GM12878 (cell line): ENCODE data around the gene RSRC1. TPM values are rescaled to one million over a fixed set of nuclear protein-coding genes. Genes with fewer than 3 reads are reported as not detected.

Experiments
- ATAC-seq: fragments of 200-7000 bp; cut with Tn5 transposase; 3 replicates; pipeline ENCODE4 v1.9.1; 2020; ENCODE audit warnings: mild to moderate bottlenecking, moderate library complexity
- BruUV-seq: library from RNA; stranded (reverse); fragments of 400-500 nt; replicated peaks from 2 replicates; lab custom pipeline; 2021; lab: Mats Ljungman, UMichigan
- CTCF ChIA-PET: fragments of 300-600 bp; sonication (Branson Sonifier 250); formaldehyde crosslinking; extraction: SDS; loops from one replicate; lab custom pipeline; 2021; ENCODE audit warnings: inconsistent platforms; lab: Yijun Ruan, JAX
- POLR2A ChIA-PET: fragments of 350-600 bp; formaldehyde crosslinking; extraction: SDS; loops from one replicate; lab custom pipeline; 2021; ENCODE audit warnings: inconsistent platforms; lab: Charles Lee
- RAD21 ChIA-PET: fragments of 300-600 bp; sonication (Branson Sonifier 250); formaldehyde crosslinking; loops from one replicate; lab custom pipeline; 2023; ENCODE audit warnings: antibody characterized with exemption; ENCODE audit not compliant: unreplicated experiment; lab: Charles Lee
- SMC1A ChIA-PET: fragments of 300-600 bp; sonication (Branson Sonifier 250); formaldehyde crosslinking; loops from one replicate; lab custom pipeline; 2023; ENCODE audit not compliant: unreplicated experiment, uncharacterized antibody; lab: Charles Lee
- DNase-seq: peaks from one replicate; pipeline ENCODE4 v3.0.0-alpha.2; 2011; ENCODE audit warnings: low read depth, low spot score
- FAIRE-seq: peaks from 3 replicates; lab custom pipeline; 2011; peaks lifted over from hg19 to GRCh38; lab: Jason Lieb, UNC
- H2AFZ ChIP-seq: 2 replicates; pipeline ENCODE4 v1.6.0; 2011; ENCODE audit warnings: low read depth, low read length, control low read depth; ENCODE audit not compliant: control insufficient read depth
- H3K27ac ChIP-seq: 2 replicates; pipeline ENCODE4 v1.5.1; 2011; ENCODE audit warnings: control low read depth; ENCODE audit not compliant: control insufficient read depth, insufficient read depth
- H3K27me3 ChIP-seq, 2 experiments: replicated peaks in 1 of 2; 2 replicates each; pipeline versions ENCODE4 v1.6.0 to v1.6.1; 2011; ENCODE audit warnings: low read length in 1 of 2; ENCODE audit not compliant: control insufficient read depth in 2 of 2, insufficient read depth in 2 of 2
- H3K36me3 ChIP-seq, 2 experiments: 2 replicates each; pipeline ENCODE4 v1.5.1; 2011; ENCODE audit warnings: low read length in 1 of 2; ENCODE audit not compliant: control insufficient read depth in 2 of 2, insufficient read depth in 2 of 2
- H3K4me1 ChIP-seq: 2 replicates; pipeline ENCODE4 v1.6.1; 2011; ENCODE audit warnings: mild to moderate bottlenecking, low read length, moderate library complexity, mixed read lengths; ENCODE audit not compliant: control insufficient read depth, insufficient read depth
- H3K4me2 ChIP-seq: 2 replicates; pipeline ENCODE4 v1.6.0; 2011; ENCODE audit warnings: control low read depth; ENCODE audit not compliant: control insufficient read depth, insufficient read depth
- H3K4me3 ChIP-seq: fragments of 200-600 bp; sonication (generic); 2 replicates; pipeline ENCODE4 v1.5.1; 2016
- H3K79me2 ChIP-seq: 2 replicates; pipeline ENCODE4 v1.6.0; 2011; ENCODE audit warnings: low read length; ENCODE audit not compliant: control insufficient read depth, insufficient read depth
- H3K9ac ChIP-seq: 2 replicates; pipeline ENCODE4 v1.8.0; 2011; ENCODE audit warnings: low read length, control low read depth, mixed read lengths; ENCODE audit not compliant: control insufficient read depth, insufficient read depth
- H3K9me3 ChIP-seq: replicated peaks from 3 replicates; pipeline ENCODE4 v1.5.1; 2011; ENCODE audit warnings: mild to moderate bottlenecking, low read length; ENCODE audit not compliant: control insufficient read depth, insufficient read depth
- H4K20me1 ChIP-seq: 2 replicates; pipeline ENCODE4 v1.6.0; 2011; ENCODE audit not compliant: control insufficient read depth, insufficient read depth
- CHD4 ChIP-seq: fragments of 200-600 bp; sonication (generic); IDR thresholded peaks from 2 replicates; pipeline ENCODE4 v1.6.1; 2016; ENCODE audit warnings: mild to moderate bottlenecking
- EZH2 ChIP-seq: IDR thresholded peaks from 2 replicates; pipeline ENCODE4 v1.6.1; 2012; ENCODE audit warnings: low read depth, mild to moderate bottlenecking, control low read depth, inconsistent platforms, low read length, borderline replicate concordance; ENCODE audit not compliant: control insufficient read depth
- NR2C2 ChIP-seq: IDR thresholded peaks from 2 replicates; pipeline ENCODE4 v1.6.1; 2011; ENCODE audit warnings: borderline replicate concordance, low read depth; ENCODE audit not compliant: control insufficient read depth, insufficient read length
- PML ChIP-seq: IDR thresholded peaks from 2 replicates; pipeline ENCODE4 v1.6.1; 2012; ENCODE audit warnings: low read length, inconsistent platforms
- RAD21 ChIP-seq: IDR thresholded peaks from 2 replicates; pipeline ENCODE4 v1.6.1; 2011; ENCODE audit warnings: mild to moderate bottlenecking, low read depth, low read length, moderate library complexity; ENCODE audit not compliant: insufficient read depth
- RAD51 ChIP-seq: fragments of 450-650 bp; IDR thresholded peaks from 2 replicates; pipeline ENCODE4 v1.6.1; 2016; ENCODE audit warnings: moderate library complexity, mild to moderate bottlenecking, inconsistent platforms
- RELA ChIP-seq: fragments of 450-650 bp; IDR thresholded peaks from 2 replicates; pipeline ENCODE4 v1.8.0; 2014; ENCODE audit warnings: borderline replicate concordance; ENCODE audit not compliant: partially characterized antibody
- SP1 ChIP-seq: IDR thresholded peaks from one replicate; pipeline ENCODE4 v1.6.1; 2011; ENCODE audit warnings: low read depth, low read length
- SPI1 ChIP-seq: IDR thresholded peaks from 2 replicates; pipeline ENCODE4 v1.6.1; 2011; ENCODE audit warnings: low read depth, mild to moderate bottlenecking, low read length, moderate library complexity, borderline replicate concordance; ENCODE audit not compliant: insufficient read depth
- TCF12 ChIP-seq: IDR thresholded peaks from 2 replicates; pipeline ENCODE4 v1.6.1; 2011; ENCODE audit warnings: low read depth, mild to moderate bottlenecking, low read length
- ZNF24 ChIP-seq: fragments of 450-650 bp; IDR thresholded peaks from 2 replicates; pipeline ENCODE4 v1.6.1; 2017; ENCODE audit warnings: antibody characterized with exemption, mild to moderate bottlenecking
- WGBS: methylation state at CpG from one replicate; pipeline ENCODE4 v1.1.6; 2016; ENCODE audit warnings: low lambda C conversion rate; ENCODE audit not compliant: insufficient replicate concordance, insufficient coverage; ENCODE audit errors: missing lambda C conversion rate; 5-methylcytosine and 5-hydroxymethylcytosine counted together
- in situ Hi-C: fragments of 300-500 bp; cut with MboI; formaldehyde crosslinking; loops from 9 replicates; pipeline ENCODE4 v1.14.3; 2018; ENCODE audit warnings: mixed read lengths
- intact Hi-C: fragments of 100-400 bp; cut with micrococcal nuclease; formaldehyde crosslinking; loops from one replicate; pipeline ENCODE4 v1.14.2; 2022; ENCODE audit not compliant: unreplicated experiment
- polyA plus RNA-seq, 11 experiments: library from polyadenylated mRNA; depleted of rRNA in 4 of 11; unstranded in 6 of 11; stranded (reverse) in 5 of 11; fragments of >200 nt; fragmentation: Nextera tagmentation in 4 of 11; fragmentation: Illumina TruSeq in 1 of 11; extraction: Ambion mirVana in 4 of 11; extraction: Trizol in 1 of 11; gene quantifications; 1 replicate in 1 of 11; 2 replicates in 10 of 11; pipeline versions ENCODE4 v1.2.1 to v1.2.3, GENCODE V29; 2011 to 2016; ENCODE audit warnings: inconsistent platforms in 2 of 11, missing spikeins in 2 of 11, low read depth in 1 of 11
- total RNA-seq, 4 experiments: library from RNA; depleted of rRNA in 3 of 4; stranded (reverse); fragments of >200 nt in 3 of 4; fragmentation: Illumina TruSeq in 1 of 4; extraction: Trizol in 1 of 4; gene quantifications; 2 replicates each; pipeline versions ENCODE4 v1.2.1 to v1.2.3, GENCODE V29; 2013 to 2021
- TF ChIP-seq, protein P1 (sequence below): fragments of 450-650 bp; IDR thresholded peaks from 2 replicates; pipeline ENCODE4 v1.6.1; 2017; ENCODE audit warnings: antibody characterized with exemption, mild to moderate bottlenecking, moderate library complexity
- TF ChIP-seq, protein P2 (sequence below): IDR thresholded peaks from 2 replicates; pipeline ENCODE4 v1.6.1; 2011; ENCODE audit warnings: low read depth, mild to moderate bottlenecking, low read length, moderate library complexity, borderline replicate concordance; ENCODE audit errors: extremely low read depth

Gene RSRC1
- total and polyA plus RNA-seq, 10 of the 15 experiments (the other 5 are each of a cell fraction or from before 2014, with no cell fraction given): 16.4 to 85.9 (median 42.0) TPM

DNA sequence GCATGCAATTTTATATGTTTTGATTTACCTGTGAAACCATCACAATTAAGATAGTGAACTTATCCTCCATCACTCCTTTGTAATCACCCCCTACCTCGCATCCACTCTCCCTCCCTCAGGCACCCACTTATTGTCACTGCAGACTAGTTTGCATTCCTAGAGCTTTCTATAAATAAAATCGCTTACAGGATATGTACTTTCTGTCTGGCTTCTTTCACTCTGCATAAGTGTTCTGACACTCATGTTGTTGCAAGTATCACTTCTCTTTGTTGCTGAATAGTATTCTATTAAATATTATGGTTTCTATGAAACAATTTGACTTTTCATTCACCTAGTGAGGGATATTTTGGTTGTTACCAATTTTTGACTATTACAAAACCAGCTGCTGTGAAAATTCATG, 139.3 kb downstream of the RSRC1 start:
- in situ Hi-C loops (no loop called here), intact Hi-C loops (no loop called here)
- H3K36me3 ChIP-seq: no peaks in the 10 kb centered on the region
- peaks cover 5% of the 10 kb centered on the region; the same call in 1 of the 2 replicates for H3K4me1 ChIP-seq
- peak; percentile 54 for ATAC-seq
- H3K9ac ChIP-seq: no peak overlapping the region
- no peaks in the 10 kb centered on the region; the same call in 1 of the 3 replicates for H3K9me3 ChIP-seq
- WGBS: 23% methylated on average over 2 of the region's 2 CpGs
- 0 out of 2 replicates have a peak overlapping the region, but pooled peaks have one; percentile 9 for H3K4me2 ChIP-seq
- no peaks in the 10 kb centered on the region for H3K27me3 ChIP-seq
- no peak for FAIRE-seq
- no TSS peak for BruUV-seq
- no peaks in the 10 kb centered on the region for H3K79me2 ChIP-seq
- H3K4me3 ChIP-seq: no peak overlapping the region
- ChIA-PET RAD21 (no interaction called here), SMC1A (no interaction called here), CTCF (interaction anchor here (1.1 kb wide), 1 partner anchor 31 kb away, joined by 3 read pairs; no protein-coding TSS in a partner anchor), POLR2A (no interaction called here)
- no peaks in the 10 kb centered on the region for H4K20me1 ChIP-seq
- H3K27ac ChIP-seq: no peak overlapping the region
- TF ChIP-seq RELA (no peak), CHD4 (no peak), SP1 (no peak), EZH2 (no peak), NR2C2 (no peak), RAD21 (no peak)
- no peak for DNase-seq
- H2AFZ ChIP-seq: no peak overlapping the region

DNA sequence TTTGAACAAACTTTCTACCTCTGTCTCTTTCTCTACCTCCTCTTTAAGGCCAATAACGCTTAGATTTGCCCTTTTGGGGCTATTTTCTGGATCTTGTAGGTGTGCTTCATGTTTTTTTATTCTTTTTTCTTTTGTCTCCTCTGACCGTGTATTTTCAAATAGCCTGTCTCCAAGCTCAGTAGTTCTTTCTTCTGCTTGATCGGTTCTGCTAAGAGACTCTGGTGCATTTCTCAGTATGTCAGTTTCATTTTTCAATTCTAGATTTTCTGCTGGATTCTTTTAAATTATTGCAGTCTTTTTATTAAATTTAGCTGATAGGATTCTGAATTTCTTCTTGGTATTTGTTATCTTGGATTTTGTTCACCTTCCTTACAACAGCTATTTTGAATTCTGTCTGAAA, 148.7 kb downstream of the RSRC1 start:
- Histone ChIP-seq H3K79me2 (no peaks in the 10 kb centered on the region), H3K4me1 (no peaks in the 10 kb centered on the region), H3K27me3 (no peaks in the 10 kb centered on the region), H3K36me3 (no peaks in the 10 kb centered on the region; a peak in 1 of 4 replicates), H3K27ac (no peak overlapping the region), H3K9ac (no peak overlapping the region), H2AFZ (no peak overlapping the region), H4K20me1 (no peaks in the 10 kb centered on the region), H3K4me2 (no peak overlapping the region), H3K4me3 (no peak overlapping the region), H3K9me3 (no peaks in the 10 kb centered on the region; the same call in none of the 3 replicates)
- FAIRE-seq (no peak), DNase-seq (no peak), ATAC-seq (no peak)
- ChIA-PET SMC1A (no interaction called here), POLR2A (no interaction called here), CTCF (interaction anchor here (1.2 kb wide), 1 partner anchor 21 kb away, joined by 3 read pairs; no protein-coding TSS in a partner anchor), RAD21 (no interaction called here)
- in situ Hi-C loops: no loop called here
- WGBS: 35% methylated on average over 3 of the region's 3 CpGs
- intact Hi-C loops: no loop called here
- no TSS peak for BruUV-seq
- no peak for TF ChIP-seq PML
- no peak for TF ChIP-seq ZNF24
- TF ChIP-seq, protein P1, sequence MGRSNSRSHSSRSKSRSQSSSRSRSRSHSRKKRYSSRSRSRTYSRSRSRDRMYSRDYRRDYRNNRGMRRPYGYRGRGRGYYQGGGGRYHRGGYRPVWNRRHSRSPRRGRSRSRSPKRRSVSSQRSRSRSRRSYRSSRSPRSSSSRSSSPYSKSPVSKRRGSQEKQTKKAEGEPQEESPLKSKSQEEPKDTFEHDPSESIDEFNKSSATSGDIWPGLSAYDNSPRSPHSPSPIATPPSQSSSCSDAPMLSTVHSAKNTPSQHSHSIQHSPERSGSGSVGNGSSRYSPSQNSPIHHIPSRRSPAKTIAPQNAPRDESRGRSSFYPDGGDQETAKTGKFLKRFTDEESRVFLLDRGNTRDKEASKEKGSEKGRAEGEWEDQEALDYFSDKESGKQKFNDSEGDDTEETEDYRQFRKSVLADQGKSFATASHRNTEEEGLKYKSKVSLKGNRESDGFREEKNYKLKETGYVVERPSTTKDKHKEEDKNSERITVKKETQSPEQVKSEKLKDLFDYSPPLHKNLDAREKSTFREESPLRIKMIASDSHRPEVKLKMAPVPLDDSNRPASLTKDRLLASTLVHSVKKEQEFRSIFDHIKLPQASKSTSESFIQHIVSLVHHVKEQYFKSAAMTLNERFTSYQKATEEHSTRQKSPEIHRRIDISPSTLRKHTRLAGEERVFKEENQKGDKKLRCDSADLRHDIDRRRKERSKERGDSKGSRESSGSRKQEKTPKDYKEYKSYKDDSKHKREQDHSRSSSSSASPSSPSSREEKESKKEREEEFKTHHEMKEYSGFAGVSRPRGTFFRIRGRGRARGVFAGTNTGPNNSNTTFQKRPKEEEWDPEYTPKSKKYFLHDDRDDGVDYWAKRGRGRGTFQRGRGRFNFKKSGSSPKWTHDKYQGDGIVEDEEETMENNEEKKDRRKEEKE: no peak
- no peak for TF ChIP-seq TCF12
- TF ChIP-seq, protein P2, sequence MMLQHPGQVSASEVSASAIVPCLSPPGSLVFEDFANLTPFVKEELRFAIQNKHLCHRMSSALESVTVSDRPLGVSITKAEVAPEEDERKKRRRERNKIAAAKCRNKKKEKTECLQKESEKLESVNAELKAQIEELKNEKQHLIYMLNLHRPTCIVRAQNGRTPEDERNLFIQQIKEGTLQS: no peak
- no peak for TF ChIP-seq RAD51
- no peak for TF ChIP-seq SPI1
